NCI-H2196 treated with DMSO at 0.1 percent for 48 hours (cell line): ENCODE data around the gene KLHDC2.
"Not testable (repeated sequence)": the region's sequence is repeated elsewhere in the genome, so short reads cannot be mapped to it uniquely, and the experiment has no call there.

Experiments
- DNase-seq: peaks from one replicate; lab custom pipeline; 2025; ENCODE audit not compliant: unreplicated experiment; lab: John Stamatoyannopoulos, UW

The KLHDC2 gene, protein sequence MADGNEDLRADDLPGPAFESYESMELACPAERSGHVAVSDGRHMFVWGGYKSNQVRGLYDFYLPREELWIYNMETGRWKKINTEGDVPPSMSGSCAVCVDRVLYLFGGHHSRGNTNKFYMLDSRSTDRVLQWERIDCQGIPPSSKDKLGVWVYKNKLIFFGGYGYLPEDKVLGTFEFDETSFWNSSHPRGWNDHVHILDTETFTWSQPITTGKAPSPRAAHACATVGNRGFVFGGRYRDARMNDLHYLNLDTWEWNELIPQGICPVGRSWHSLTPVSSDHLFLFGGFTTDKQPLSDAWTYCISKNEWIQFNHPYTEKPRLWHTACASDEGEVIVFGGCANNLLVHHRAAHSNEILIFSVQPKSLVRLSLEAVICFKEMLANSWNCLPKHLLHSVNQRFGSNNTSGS

DNA sequence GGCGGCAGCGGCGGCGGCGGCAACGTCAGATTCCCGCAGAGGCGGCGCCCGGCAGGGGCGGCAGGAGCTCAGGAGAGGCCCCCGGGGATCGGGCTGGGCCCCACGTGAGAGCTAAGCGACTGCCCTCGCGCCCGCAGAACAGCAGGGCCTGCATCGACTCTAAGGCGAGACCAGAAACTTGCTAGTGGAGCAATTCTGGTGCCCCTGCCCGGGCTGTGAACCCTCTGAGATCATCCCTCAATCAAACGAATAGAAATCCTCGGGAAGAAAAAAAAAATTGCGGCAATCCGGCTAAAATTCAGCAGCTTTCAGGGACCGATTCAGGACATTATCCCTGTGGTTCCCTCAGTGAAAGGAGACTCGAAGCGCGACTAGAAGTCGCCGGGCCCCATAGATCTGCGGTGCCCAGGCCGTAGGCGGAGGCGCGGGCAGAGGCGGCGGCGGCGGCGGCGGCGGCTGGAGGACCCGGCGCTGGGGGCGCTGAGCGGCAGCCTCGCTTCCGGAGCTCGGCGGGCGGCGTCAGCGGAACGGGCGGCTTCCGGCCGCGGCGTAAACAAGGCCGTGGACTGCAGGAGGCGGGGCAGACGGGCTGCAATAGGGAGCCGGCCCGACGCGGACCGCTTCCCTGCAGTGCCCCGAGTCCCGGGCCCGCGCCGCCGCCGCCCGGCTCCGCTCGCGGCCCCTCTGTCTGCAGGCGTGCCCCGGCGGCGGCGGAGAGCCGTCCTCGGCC, at the start of gene KLHDC2:
KLHDC2 (plus strand) TSS at position 583 of the 730 bp plus-strand sequence. CDS start 316 bp downstream, outside the sequence.
- DNase-seq, result peak; percentile 71

DNA sequence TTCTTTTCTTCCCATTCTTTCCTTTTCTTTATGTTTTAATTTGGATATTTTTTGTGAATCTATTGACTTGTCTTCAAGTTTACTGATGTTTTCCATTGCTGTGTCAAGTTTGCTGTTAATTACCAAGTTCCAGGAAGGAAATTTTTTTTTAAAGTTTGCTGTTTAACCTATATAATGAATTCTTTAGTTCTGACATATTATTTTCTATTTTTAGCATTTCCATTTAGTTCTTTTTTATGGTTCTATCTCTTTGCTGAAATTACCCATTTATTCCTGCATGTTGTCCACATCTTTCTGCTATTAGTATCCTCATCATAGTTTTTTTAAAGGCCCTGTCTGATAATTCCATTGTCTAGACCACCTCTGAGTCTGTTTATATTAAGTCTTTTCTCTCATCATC, 47.2 kb upstream of the KLHDC2 start:
- DNase-seq, result no peak

DNA sequence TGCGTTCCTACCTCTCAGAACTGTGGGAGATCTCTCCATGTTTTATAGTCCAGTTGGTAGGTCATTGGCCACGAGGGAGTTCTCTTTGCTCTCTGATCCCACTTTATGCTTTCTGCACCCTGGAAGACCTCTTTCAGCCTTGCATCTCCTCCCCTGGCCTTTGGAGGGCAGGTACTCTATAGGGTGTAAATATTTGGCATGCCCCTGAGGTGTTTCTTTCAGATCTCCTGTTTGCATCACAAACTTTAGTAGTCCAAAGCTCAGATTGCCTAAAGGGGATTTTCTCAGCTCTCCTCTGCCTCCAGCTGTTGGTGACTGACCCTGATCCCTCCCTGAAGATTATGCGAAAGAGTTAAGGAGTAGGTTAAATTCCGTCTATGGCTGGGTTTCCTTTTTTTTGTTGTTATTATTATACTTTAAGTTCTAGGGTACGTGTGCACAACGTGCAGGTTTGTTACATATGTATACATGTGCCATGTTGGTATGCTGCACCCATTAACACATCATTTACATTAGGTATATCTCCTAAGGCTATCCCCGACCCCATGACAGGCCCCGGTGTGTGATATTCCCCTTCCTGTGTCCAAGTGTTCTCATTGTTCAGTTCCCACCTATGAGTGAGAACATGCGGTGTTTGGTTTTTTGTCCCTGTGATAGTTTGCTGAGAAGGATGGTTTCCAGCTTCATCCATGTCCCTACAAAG, 46.1 kb upstream of the KLHDC2 start:
- not testable (repeated sequence) for DNase-seq

DNA sequence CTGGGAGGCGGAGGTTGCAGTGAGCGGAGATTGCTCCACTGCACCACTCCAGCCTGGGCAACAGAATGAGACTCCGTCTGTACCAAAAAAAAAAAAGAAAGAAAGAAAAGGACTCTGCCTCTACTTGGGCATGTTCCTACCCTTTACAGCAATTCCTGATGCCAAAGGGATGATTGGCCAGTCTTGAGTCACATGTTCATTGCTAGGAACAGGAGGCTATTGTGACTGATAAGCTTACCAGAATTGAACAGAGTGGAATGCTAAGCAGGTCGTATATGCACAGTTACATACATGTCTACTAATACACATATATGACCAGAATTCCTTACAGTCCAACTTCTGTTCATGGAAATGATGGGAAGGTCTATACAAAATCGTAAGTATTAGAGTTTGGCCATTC, 40.8 kb upstream of the KLHDC2 start:
- DNase-seq, result no peak

DNA sequence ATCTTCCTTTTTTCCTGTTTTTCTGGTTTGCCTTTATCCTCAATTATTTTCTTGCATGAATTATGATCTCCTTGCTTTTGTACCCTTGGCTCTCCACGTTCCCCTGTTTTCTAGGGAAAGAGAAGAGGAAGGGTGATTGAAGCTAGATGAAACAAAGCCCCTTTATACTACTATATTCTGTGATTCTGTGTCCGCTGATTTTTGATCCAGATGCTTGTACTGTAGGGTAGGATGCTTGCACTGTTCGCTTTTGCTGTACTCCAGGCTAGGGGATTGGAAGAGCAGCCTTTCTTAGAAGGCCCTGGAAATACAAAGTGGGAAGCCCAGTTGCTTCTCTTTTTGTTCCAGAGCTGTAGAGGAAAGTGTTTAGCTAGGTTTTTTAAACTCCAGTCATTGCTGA, 35.1 kb upstream of the KLHDC2 start:
- DNase-seq, result no peak

DNA sequence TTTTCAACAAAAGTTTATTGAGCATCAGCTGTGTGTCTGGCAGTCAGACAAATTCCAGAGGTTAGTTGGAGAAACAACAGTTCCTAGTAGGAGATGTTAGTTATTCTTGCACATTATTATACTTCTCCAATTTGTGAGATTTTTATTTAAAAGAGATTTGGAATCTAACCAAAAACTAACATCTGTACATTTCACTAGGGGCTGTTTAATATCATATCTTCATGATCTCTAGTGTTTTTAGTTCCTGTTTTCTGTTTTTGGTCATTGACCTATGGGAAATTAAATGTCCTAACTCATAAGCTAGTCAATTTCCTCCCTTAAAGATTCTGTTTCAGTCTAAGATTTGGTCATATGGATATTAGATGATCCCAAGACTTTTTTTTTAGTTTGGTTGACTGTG, 34.1 kb upstream of the KLHDC2 start:
- no peak for DNase-seq

DNA sequence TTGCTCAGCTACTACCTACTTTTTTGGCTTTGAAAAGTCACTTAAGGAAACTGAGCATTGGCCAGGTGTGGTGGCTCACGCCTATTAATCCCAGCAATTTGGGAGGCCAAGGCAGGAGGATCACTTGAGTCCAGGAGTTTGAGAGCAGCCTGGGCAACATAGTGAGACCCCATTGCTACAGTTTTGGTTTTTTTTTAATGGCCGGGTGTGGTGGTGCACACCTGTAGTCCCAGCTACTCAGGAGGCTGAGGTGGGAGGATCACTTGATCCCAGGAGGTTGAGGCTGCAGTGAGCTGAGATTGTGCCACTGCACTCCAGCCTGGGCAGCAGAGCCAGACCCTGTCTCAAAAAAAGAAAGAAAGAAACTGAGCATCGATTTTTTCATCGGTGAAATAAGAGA, 32.3 kb upstream of the KLHDC2 start:
- not testable (repeated sequence) for DNase-seq

DNA sequence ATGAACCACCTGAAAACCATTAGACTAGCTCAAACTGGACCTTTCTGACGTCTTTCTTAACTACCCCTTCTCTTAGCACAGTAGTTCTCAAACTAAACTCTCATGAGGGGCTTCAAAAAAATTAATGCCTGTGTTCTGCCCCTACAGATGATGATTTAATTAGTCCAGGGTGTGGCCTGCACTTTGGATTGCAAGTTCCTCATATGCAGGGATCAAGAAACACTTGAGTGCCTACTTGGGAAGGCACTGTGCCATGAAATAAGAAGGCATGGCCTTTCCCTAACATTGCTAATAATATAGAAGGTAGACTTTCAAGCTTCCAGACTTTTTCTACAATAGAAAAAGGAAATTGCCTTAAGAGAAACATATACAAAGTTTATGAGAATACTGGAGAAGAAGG, 22.8 kb upstream of the KLHDC2 start:
- no peak for DNase-seq

DNA sequence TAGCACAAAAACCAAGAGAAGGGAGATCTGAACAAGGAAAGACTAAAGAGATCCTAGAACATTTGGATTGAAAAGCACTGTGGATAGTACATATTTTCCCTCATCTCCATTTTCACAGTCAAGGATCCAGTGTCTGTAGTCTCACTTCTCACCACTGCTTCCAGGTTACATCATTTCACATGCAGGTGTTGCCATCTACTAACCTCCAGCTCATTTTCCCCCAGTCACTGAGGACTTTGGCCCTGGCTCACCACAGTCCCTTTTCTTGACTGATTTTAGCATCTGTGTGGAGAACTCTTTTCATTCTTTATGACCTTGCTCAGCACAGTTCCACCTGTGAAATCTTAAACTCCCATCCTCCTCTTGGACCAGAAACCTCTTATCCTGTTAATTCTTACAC, 21.5 kb upstream of the KLHDC2 start:
- DNase-seq, result not testable (repeated sequence)

DNA sequence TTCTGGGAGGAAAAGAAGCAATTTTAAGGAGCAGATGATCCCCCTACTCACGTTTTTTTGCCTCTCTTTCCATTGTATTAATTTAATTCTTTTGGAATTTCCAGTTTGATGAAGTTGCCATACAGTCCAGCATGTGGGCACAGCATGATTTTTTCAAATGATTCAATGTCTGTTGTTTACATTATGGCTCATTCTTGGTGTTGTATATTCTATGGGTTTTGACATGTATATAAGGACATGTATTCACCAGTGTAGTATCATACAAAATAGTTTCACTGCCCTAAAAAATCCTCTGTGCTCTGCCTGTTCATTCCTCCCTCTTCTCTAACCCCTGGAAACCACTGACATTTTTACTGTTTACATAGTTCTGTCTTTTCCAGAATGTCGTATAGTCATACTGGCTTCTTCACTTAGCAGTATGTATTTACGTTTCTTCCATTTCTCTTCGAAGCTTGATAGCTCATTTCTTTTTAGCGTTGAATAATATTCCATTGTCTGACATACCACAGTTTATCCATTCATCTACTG, 13.3 kb upstream of the KLHDC2 start:
- no peak for DNase-seq

DNA sequence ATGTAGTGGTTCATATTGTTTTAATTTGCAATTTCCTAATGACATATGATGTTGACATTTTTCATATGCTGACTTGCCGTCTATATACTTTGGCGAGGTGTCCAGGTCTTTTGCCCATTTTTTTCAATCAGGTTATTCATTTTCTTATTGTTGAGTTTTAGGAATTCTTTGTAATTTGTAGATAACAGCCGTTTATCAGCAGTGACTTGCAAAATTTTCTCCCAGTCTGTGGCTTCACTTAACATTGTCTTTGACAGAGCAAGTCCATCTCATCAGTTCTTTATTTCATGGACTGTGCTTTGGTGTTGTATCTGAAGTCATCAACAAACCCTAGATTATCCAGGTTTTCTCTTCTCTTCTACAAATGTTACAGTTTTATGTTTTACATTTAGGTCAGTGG, 12.6 kb upstream of the KLHDC2 start:
- DNase-seq, result no peak

DNA sequence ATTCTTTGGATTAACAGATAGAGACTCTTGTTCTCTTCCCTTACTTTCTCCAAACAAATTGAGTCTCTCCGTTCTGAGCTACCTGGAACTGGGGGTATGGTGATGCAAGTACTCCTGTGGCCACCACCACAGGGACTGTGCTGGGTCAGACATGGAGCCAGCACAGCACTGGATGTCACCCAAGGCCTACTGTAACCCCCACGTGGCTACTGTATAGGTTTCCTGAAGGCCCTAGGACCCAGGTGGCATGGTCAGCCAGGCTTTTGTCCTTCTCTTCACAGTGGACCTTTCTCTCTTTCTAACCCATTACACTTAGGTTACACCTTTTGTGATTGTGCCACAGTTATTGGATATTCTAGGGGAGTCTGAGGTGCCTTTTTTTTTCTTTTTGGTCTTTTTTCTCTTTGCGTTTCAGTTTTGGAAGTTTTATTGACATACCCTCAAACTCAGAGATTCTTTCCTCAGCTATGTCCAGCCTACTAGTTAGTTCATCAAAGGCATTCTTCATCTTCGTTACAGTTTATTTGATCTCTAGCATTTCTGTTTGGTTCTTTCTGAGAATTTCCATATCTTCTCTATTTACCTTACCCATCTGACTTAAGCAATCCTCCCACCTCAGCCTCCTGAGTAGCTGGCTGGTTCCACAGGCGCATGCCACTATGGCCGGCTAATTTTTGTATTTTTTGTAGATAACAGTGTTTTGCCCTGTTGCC, 6.0 kb upstream of the KLHDC2 start:
- DNase-seq, result no peak

DNA sequence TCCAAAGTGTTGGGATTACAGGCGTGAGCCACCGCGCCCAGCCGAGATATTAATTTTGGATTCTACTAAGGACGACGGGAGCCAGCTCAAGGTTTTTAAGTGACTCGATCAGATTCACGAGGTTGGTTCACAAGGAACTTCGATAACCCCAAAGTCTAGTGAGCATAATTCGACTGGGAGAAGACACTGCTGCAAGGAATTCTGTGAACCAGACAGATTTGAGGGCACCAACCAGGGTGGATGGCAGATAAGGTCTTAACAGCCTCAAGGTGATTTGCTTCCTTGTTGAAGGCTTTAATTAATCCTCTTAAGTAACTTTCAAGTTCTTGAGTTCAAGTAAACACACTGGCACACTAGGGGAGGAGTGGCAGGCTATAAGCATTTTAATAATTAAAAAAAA, 1.1 kb upstream of the KLHDC2 start:
- no peak for DNase-seq

DNA sequence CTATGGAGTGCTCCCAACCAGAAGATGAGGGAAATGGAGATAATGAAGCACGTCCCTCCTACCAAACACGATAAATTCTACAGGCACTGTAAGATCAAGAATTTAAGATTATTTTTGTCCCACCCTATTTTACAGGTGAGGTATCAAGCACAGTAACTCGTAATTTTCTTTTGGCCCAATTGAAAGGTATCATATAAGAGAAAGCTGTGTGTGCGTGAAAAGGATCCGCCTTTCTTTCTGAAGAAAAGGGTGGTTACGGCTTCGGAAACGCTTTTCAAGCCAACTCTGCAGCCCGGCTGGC, 733 bp upstream of the KLHDC2 start:
- no peak for DNase-seq

DNA sequence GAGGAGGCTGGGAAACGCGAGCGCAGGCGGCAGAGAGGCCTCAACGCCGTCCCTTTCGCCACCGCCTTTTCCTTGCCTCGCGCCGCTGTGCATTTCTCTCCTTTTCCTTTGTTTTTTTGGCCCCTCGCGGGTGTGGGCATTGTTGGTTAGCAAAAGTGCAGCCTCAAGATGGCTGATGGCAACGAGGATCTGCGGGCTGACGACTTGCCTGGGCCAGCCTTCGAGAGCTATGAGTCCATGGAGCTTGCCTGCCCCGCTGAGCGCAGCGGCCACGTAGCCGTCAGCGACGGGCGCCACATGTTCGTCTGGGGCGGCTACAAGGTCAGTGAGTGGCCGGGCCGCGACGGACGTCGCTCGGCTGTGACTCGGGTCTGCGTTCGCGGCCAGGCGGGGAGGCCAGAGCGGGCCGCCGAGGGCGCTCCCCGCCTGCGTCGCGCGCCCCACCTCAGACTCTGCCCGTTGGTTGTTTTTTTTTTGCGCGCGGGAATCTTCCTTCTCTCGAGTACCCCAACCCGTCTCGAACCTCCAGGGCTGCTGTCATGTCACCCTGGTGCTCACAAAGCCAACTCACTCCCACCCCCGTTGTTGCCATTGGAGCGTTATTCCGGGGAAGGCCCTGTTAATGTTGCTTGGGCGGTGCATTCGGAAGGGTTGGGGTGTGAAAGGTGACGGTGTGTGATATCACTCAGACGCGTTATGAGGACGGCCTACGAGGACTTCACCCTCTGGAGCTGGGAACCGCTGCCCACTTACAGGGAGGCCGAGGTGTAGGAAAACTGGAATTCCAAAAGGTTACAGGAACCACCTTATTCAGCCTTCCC, 558 bp downstream of the KLHDC2 start:
- no peak for DNase-seq

DNA sequence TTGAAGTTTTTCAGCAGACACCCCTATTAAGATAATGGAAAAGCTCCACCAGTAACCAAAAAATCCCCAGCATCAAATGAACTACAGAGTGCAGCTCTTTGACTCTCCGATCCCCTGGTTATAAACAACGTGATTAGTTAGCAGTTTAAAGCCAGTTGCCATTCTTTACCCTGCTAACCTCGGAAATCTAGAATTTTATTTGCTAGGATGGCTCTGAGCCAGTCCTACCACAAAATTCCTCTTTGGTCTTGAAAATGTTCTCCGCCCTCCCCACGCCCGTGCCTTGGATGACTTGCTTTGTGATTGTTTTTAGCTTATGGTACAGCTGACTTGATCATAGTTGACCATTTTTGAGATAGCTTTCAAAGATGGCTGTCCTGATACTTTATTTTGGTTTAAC, 1.2 kb downstream of the KLHDC2 start:
- DNase-seq, result no peak

DNA sequence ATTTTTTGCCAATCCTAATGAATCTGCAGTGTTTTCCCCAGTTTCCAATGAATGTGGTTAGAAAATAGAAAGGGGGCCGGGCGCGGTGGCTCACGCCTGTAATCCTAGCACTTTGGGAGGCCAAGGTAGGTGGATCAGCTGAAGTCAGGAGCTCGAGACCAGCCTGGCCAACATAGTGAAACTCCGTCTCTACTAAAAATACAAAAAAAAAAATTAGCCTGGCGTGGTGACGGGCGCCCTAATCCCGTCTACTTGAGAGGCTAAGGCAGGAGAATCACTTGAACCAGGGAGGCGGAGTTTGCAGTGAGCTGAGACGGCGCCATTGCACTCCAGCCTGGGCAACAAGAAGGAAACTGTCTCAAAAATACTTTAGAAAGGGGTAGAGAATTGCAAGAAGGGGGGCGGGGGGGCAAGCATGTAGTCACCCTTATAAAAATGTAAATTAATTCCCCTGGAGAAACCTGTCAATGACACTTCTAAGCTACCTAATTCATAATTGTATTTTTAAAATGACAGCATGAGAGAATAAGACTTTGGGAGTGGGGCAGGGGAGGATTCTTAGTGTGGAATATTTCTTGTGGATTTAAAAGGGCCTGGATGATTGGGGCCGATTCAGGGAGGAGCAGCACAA, 1.7 kb downstream of the KLHDC2 start:
- DNase-seq, result no peak

DNA sequence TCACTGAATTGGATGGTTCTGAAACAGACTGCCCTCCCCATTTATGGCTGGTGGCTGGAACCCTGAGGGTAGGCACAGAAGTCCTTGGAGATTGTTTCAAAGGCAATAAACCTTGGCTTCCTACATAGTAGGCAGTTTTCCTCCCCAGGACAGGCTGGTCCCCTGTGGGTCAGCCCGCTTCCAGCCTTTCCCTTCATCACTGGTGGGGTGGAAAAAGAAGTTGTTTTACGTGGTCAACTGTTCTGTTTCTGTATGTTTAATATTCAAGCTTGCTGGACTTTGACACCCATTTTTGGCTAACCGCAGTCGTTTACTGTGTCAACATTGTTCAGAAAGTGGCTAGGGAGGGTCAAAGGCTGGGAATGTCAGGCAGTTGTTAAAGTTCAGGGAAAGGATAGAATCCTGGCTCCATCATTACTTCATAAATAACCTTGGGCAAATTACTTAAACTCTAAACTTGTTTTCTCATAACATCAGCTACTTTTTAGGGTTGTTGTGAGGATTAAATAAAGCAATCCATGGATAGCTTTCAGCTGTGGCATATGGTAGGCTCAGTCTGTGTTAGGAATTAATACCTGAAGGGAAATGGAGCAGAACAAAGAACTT, 2.4 kb downstream of the KLHDC2 start:
- DNase-seq, result no peak

DNA sequence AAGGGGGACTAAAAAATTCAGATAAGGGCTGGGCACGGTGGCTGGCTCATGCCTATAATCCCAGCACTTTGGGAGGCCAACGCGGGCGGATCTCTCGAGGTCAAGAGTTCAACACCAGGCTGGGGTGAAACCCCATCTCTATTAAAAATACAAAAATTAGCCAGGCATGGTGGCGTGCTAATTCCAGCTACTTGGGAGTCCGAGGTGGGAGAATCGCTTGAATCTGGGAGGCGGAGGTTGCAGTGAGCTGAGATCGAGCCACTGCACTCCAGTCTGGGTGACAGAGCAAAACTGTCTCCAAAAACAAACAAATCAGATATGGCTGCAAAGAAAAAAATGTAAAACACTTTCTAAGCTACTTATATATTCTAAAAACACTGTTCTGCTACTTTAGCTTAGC, 3.7 kb downstream of the KLHDC2 start:
- DNase-seq, result not testable (repeated sequence)
